Ishikawa (cell line): Measurements from ENCODE around the gene ACRBP.

ENCODE experiments used
- CEBPB ChIP-seq: IDR thresholded peaks from 2 replicates; pipeline ENCODE4 v1.6.1; 2012
- CREB1 ChIP-seq: IDR thresholded peaks from 2 replicates; pipeline ENCODE4 v1.6.1; 2012; ENCODE audit warnings: low read depth
- EGR1 ChIP-seq: IDR thresholded peaks from 2 replicates; pipeline ENCODE4 v1.6.1; 2012
- EP300 ChIP-seq: IDR thresholded peaks from 2 replicates; pipeline ENCODE4 v1.6.1; 2012; ENCODE audit warnings: borderline replicate concordance
- FOXM1 ChIP-seq: IDR thresholded peaks from 2 replicates; pipeline ENCODE4 v1.6.1; 2012; ENCODE audit warnings: low read depth, borderline replicate concordance
- MAX ChIP-seq: IDR thresholded peaks from 2 replicates; pipeline ENCODE4 v1.6.1; 2012
- RAD21 ChIP-seq: IDR thresholded peaks from 2 replicates; pipeline ENCODE4 v1.6.1; 2012; ENCODE audit warnings: low read depth
- TAF1 ChIP-seq: IDR thresholded peaks from 2 replicates; pipeline ENCODE4 v1.6.1; 2012; ENCODE audit warnings: low read depth, mild to moderate bottlenecking
- TCF12 ChIP-seq: IDR thresholded peaks from 2 replicates; pipeline ENCODE4 v1.6.1; 2012; ENCODE audit warnings: low read depth
- YY1 ChIP-seq: IDR thresholded peaks from 2 replicates; pipeline ENCODE4 v1.6.1; 2012; ENCODE audit warnings: low read depth
- ZBTB7A ChIP-seq: IDR thresholded peaks from 2 replicates; pipeline ENCODE4 v1.6.1; 2012; ENCODE audit warnings: low read depth
- TF ChIP-seq, protein P1 (sequence below): IDR thresholded peaks from 2 replicates; pipeline ENCODE4 v1.6.1; 2012; ENCODE audit warnings: low read depth, mild to moderate bottlenecking

- TF ChIP-seq TCF12 (no peak), CEBPB (no peak), YY1 (no peak), RAD21 (no peak), MAX (no peak), TAF1 (no peak), ZBTB7A (no peak), EP300 (no peak), CREB1 (no peak), FOXM1 (no peak), EGR1 (no peak)
- TF ChIP-seq, protein P1, sequence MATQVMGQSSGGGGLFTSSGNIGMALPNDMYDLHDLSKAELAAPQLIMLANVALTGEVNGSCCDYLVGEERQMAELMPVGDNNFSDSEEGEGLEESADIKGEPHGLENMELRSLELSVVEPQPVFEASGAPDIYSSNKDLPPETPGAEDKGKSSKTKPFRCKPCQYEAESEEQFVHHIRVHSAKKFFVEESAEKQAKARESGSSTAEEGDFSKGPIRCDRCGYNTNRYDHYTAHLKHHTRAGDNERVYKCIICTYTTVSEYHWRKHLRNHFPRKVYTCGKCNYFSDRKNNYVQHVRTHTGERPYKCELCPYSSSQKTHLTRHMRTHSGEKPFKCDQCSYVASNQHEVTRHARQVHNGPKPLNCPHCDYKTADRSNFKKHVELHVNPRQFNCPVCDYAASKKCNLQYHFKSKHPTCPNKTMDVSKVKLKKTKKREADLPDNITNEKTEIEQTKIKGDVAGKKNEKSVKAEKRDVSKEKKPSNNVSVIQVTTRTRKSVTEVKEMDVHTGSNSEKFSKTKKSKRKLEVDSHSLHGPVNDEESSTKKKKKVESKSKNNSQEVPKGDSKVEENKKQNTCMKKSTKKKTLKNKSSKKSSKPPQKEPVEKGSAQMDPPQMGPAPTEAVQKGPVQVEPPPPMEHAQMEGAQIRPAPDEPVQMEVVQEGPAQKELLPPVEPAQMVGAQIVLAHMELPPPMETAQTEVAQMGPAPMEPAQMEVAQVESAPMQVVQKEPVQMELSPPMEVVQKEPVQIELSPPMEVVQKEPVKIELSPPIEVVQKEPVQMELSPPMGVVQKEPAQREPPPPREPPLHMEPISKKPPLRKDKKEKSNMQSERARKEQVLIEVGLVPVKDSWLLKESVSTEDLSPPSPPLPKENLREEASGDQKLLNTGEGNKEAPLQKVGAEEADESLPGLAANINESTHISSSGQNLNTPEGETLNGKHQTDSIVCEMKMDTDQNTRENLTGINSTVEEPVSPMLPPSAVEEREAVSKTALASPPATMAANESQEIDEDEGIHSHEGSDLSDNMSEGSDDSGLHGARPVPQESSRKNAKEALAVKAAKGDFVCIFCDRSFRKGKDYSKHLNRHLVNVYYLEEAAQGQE, result no peak
Measured at GRCh38 chr12:6652391-6652790, 5.2 kb upstream of the ACRBP start.
